DND-41 (cell line): ENCODE data around the gene SMARCD2.

ENCODE experiments used
- EZH2 ChIP-seq: IDR thresholded peaks from 3 replicates; pipeline ENCODE4 v1.6.1; 2012; ENCODE audit warnings: borderline replicate concordance, low read depth, mild to moderate bottlenecking, moderate library complexity, low read length, inconsistent platforms; ENCODE audit not compliant: severe bottlenecking
- TF ChIP-seq, protein P1 (sequence below): IDR thresholded peaks from 2 replicates; pipeline ENCODE4 v1.5.1; 2012; ENCODE audit warnings: borderline replicate concordance, low read length, moderate library complexity, mild to moderate bottlenecking; ENCODE audit not compliant: poor library complexity, severe bottlenecking; ENCODE audit errors: extremely low read depth

GRCh38 chr17:63828936-63829335, 13.5 kb downstream of the SMARCD2 start:
- TF ChIP-seq, protein P1, sequence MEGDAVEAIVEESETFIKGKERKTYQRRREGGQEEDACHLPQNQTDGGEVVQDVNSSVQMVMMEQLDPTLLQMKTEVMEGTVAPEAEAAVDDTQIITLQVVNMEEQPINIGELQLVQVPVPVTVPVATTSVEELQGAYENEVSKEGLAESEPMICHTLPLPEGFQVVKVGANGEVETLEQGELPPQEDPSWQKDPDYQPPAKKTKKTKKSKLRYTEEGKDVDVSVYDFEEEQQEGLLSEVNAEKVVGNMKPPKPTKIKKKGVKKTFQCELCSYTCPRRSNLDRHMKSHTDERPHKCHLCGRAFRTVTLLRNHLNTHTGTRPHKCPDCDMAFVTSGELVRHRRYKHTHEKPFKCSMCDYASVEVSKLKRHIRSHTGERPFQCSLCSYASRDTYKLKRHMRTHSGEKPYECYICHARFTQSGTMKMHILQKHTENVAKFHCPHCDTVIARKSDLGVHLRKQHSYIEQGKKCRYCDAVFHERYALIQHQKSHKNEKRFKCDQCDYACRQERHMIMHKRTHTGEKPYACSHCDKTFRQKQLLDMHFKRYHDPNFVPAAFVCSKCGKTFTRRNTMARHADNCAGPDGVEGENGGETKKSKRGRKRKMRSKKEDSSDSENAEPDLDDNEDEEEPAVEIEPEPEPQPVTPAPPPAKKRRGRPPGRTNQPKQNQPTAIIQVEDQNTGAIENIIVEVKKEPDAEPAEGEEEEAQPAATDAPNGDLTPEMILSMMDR = no peak
- TF ChIP-seq EZH2 = no peak
